IPS-20b (cell line): ENCODE results near the gene ABHD17C.

Experiments used
- H3K27ac ChIP-seq: one replicate; pipeline ENCODE4 v1.5.1; 2013; ENCODE audit warnings: low read length
- H3K27me3 ChIP-seq: 2 replicates; pipeline ENCODE4 v1.6.1; 2013; ENCODE audit warnings: mild to moderate bottlenecking, low read length, inconsistent platforms; ENCODE audit not compliant: insufficient read depth
- H3K36me3 ChIP-seq: 2 replicates; pipeline ENCODE4 v1.6.1; 2013; ENCODE audit warnings: low read depth, mild to moderate bottlenecking, inconsistent platforms, low read length, moderate library complexity; ENCODE audit not compliant: insufficient read depth
- H3K4me1 ChIP-seq: 2 replicates; pipeline ENCODE4 v1.6.1; 2013; ENCODE audit warnings: mild to moderate bottlenecking, control low read depth, inconsistent platforms, low read length, moderate library complexity; ENCODE audit not compliant: insufficient read depth
- H3K4me3 ChIP-seq: 2 replicates; pipeline ENCODE4 v1.5.1; 2013; ENCODE audit warnings: mild to moderate bottlenecking, low read length, inconsistent platforms
- H3K9ac ChIP-seq: 2 replicates; pipeline ENCODE4 v1.6.1; 2013; ENCODE audit warnings: low read depth, mild to moderate bottlenecking, inconsistent platforms, low read length, moderate library complexity
- H3K9me3 ChIP-seq: 2 replicates; pipeline ENCODE4 v1.6.1; 2013; ENCODE audit warnings: mild to moderate bottlenecking, low read depth, low read length, inconsistent platforms; ENCODE audit not compliant: insufficient read depth

ABHD17C gene

GRCh38 chr15:80779658-80780415, 84.7 kb downstream of the ABHD17C start:
- Histone ChIP-seq H3K36me3 (no peaks in the 10 kb centered on the region), H3K27me3 (peaks cover 57% of the 10 kb centered on the region), H3K9ac (no peak overlapping the region), H3K4me3 (peak overlapping the region; percentile 74), H3K27ac (no peak overlapping the region), H3K4me1 (peaks cover 4% of the 10 kb centered on the region; the same call in 1 of the 2 replicates), H3K9me3 (no peaks in the 10 kb centered on the region)

GRCh38 chr15:80780416-80781221, 85.5 kb downstream of the ABHD17C start:
- Histone ChIP-seq H3K36me3 (no peaks in the 10 kb centered on the region), H3K9me3 (no peaks in the 10 kb centered on the region), H3K9ac (no peak overlapping the region), H3K27ac (no peak overlapping the region), H3K4me1 (peaks cover 4% of the 10 kb centered on the region; the same call in 1 of the 2 replicates), H3K4me3 (peak overlapping the region; percentile 74), H3K27me3 (peaks cover 57% of the 10 kb centered on the region)

GRCh38 chr15:80783260-80783659, 88.2 kb downstream of the ABHD17C start:
- no peak overlapping the region for H3K4me3 ChIP-seq
- no peaks in the 10 kb centered on the region for H3K36me3 ChIP-seq
- H3K9ac ChIP-seq = no peak overlapping the region
- no peaks in the 10 kb centered on the region for H3K9me3 ChIP-seq
- peaks cover 46% of the 10 kb centered on the region for H3K27me3 ChIP-seq
- peaks cover 4% of the 10 kb centered on the region; the same call in 1 of the 2 replicates for H3K4me1 ChIP-seq
- H3K27ac ChIP-seq = no peak overlapping the region

- Histone ChIP-seq H3K4me1 (peaks cover 4% of the 10 kb centered on the region; the same call in 1 of the 2 replicates), H3K27me3 (peaks cover 27% of the 10 kb centered on the region), H3K4me3 (no peak overlapping the region), H3K9me3 (no peaks in the 10 kb centered on the region), H3K36me3 (no peaks in the 10 kb centered on the region), H3K27ac (no peak overlapping the region), H3K9ac (no peak overlapping the region)
Measured at GRCh38 chr15:80785335-80785734, 90.2 kb downstream of the ABHD17C start.

- Histone ChIP-seq H3K27me3 (peaks cover 21% of the 10 kb centered on the region), H3K4me3 (no peak overlapping the region), H3K4me1 (peaks cover 3% of the 10 kb centered on the region; the same call in 1 of the 2 replicates), H3K9me3 (no peaks in the 10 kb centered on the region), H3K36me3 (no peaks in the 10 kb centered on the region), H3K9ac (no peak overlapping the region), H3K27ac (no peak overlapping the region)
Measured at GRCh38 chr15:80785811-80786354, 90.8 kb downstream of the ABHD17C start.

GRCh38 chr15:80787316-80787715, 92.2 kb downstream of the ABHD17C start:
- Histone ChIP-seq H3K27ac (no peak overlapping the region), H3K9me3 (no peaks in the 10 kb centered on the region), H3K4me1 (no peaks in the 10 kb centered on the region), H3K27me3 (peaks cover 7% of the 10 kb centered on the region), H3K4me3 (no peak overlapping the region), H3K36me3 (no peaks in the 10 kb centered on the region), H3K9ac (no peak overlapping the region)

- Histone ChIP-seq H3K27me3 (no peaks in the 10 kb centered on the region; the same call in 1 of the 2 replicates), H3K9me3 (no peaks in the 10 kb centered on the region), H3K4me3 (no peak overlapping the region), H3K27ac (no peak overlapping the region), H3K36me3 (no peaks in the 10 kb centered on the region), H3K4me1 (no peaks in the 10 kb centered on the region), H3K9ac (no peak overlapping the region)
Measured at GRCh38 chr15:80788536-80788935, 93.4 kb downstream of the ABHD17C start.

GRCh38 chr15:80789296-80789695, 94.2 kb downstream of the ABHD17C start:
- Histone ChIP-seq H3K4me1 (no peaks in the 10 kb centered on the region), H3K27me3 (no peaks in the 10 kb centered on the region; the same call in 1 of the 2 replicates), H3K4me3 (no peak overlapping the region), H3K27ac (no peak overlapping the region), H3K9ac (no peak overlapping the region), H3K9me3 (no peaks in the 10 kb centered on the region), H3K36me3 (no peaks in the 10 kb centered on the region)

GRCh38 chr15:80789796-80790195, 94.7 kb downstream of the ABHD17C start:
- H3K4me1 ChIP-seq = no peaks in the 10 kb centered on the region
- no peak overlapping the region for H3K9ac ChIP-seq
- no peaks in the 10 kb centered on the region for H3K9me3 ChIP-seq
- H3K36me3 ChIP-seq = no peaks in the 10 kb centered on the region
- no peaks in the 10 kb centered on the region; the same call in 1 of the 2 replicates for H3K27me3 ChIP-seq
- H3K4me3 ChIP-seq = no peak overlapping the region
- H3K27ac ChIP-seq = no peak overlapping the region

- H3K36me3 ChIP-seq = no peaks in the 10 kb centered on the region
- H3K4me1 ChIP-seq = no peaks in the 10 kb centered on the region
- no peak overlapping the region for H3K27ac ChIP-seq
- H3K27me3 ChIP-seq = no peaks in the 10 kb centered on the region; the same call in 1 of the 2 replicates
- H3K9ac ChIP-seq = no peak overlapping the region
- no peaks in the 10 kb centered on the region for H3K9me3 ChIP-seq
- H3K4me3 ChIP-seq = no peak overlapping the region
Measured at GRCh38 chr15:80790236-80790635, 95.1 kb downstream of the ABHD17C start.

GRCh38 chr15:80791004-80791403, 95.9 kb downstream of the ABHD17C start:
- no peaks in the 10 kb centered on the region for H3K36me3 ChIP-seq
- no peak overlapping the region for H3K27ac ChIP-seq
- no peaks in the 10 kb centered on the region for H3K9me3 ChIP-seq
- no peak overlapping the region for H3K4me3 ChIP-seq
- no peaks in the 10 kb centered on the region for H3K27me3 ChIP-seq
- no peak overlapping the region for H3K9ac ChIP-seq
- no peaks in the 10 kb centered on the region for H3K4me1 ChIP-seq
